Measurements from ENCODE around the gene NDNF.

GRCh38 chr4:121094297-121094966 lies 22.1 kb upstream of the NDNF start:
- TF ChIP-seq CTCF (conservative IDR thresholded peaks at IDR 0.05; ENCODE audit: low read length), result no peak
- TF ChIP-seq EZH2phosphoT487 (IDR thresholded peaks at IDR 0.05; ENCODE audit: borderline replicate concordance), result no peak

Data from Loucy (cell line).